Osteoblast (primary cell): ENCODE data around the gene EPHX1. TPM values are rescaled to one million over a fixed set of nuclear protein-coding genes. Genes with fewer than 3 reads are reported as not detected.

ENCODE experiments used
- DNase-seq: peaks from one replicate; pipeline ENCODE4 v3.0.0; 2011; ENCODE audit warnings: low spot score, mixed read lengths; ENCODE audit not compliant: insufficient read length; ENCODE audit errors: missing footprints
- H2AFZ ChIP-seq: 2 replicates; pipeline ENCODE4 v1.6.0; 2011; ENCODE audit warnings: mild to moderate bottlenecking, low read length
- H3K27ac ChIP-seq: 2 replicates; pipeline ENCODE4 v1.5.1; 2011; ENCODE audit warnings: mild to moderate bottlenecking, low read depth, low read length, moderate library complexity
- H3K27me3 ChIP-seq: 2 replicates; pipeline ENCODE4 v1.6.0; 2012; ENCODE audit warnings: mild to moderate bottlenecking, control low read depth, inconsistent platforms, low read length, moderate library complexity; ENCODE audit not compliant: insufficient read depth
- H3K36me3 ChIP-seq: 2 replicates; pipeline ENCODE4 v1.5.1; 2011; ENCODE audit warnings: mild to moderate bottlenecking, low read length, control low read depth, moderate library complexity; ENCODE audit not compliant: insufficient read depth
- H3K4me1 ChIP-seq: 2 replicates; pipeline ENCODE4 v1.5.1; 2011; ENCODE audit warnings: mild to moderate bottlenecking, low read length, control low read depth, moderate library complexity; ENCODE audit not compliant: insufficient read depth
- H3K4me2 ChIP-seq: 2 replicates; pipeline ENCODE4 v1.6.0; 2011; ENCODE audit warnings: mild to moderate bottlenecking, low read length; ENCODE audit not compliant: insufficient read depth
- H3K4me3 ChIP-seq: fragments of 200-600 bp; sonication (generic); 3 replicates; pipeline ENCODE4 v1.5.1; 2012; ENCODE audit warnings: mild to moderate bottlenecking, low read length, inconsistent platforms; ENCODE audit not compliant: insufficient read depth
- H3K79me2 ChIP-seq: 2 replicates; pipeline ENCODE4 v1.6.0; 2012; ENCODE audit warnings: mild to moderate bottlenecking, low read length, control low read depth, inconsistent platforms; ENCODE audit not compliant: insufficient read depth
- H3K9me3 ChIP-seq: 2 replicates; pipeline ENCODE4 v1.5.1; 2011; ENCODE audit warnings: low read depth, low read length, control low read depth
- H4K20me1 ChIP-seq: 2 replicates; pipeline ENCODE4 v1.6.0; 2012; ENCODE audit warnings: mild to moderate bottlenecking, low read length, control low read depth; ENCODE audit not compliant: insufficient read depth
- CTCF ChIP-seq: IDR thresholded peaks from 2 replicates; pipeline ENCODE4 v1.5.1; 2011; ENCODE audit warnings: mild to moderate bottlenecking, low read depth, low read length, moderate library complexity; ENCODE audit errors: extremely low read depth
- total RNA-seq: library from RNA; depleted of rRNA; stranded (reverse); fragments of >200 nt; gene quantifications from 2 replicates; pipeline ENCODE4 v1.2.3, GENCODE V29; 2012

Gene EPHX1
- total RNA-seq, 1 donor = 67.0 TPM

- DNase-seq = peak; percentile 70
- H3K27ac ChIP-seq = no peak overlapping the region
- H3K9me3 ChIP-seq = no peaks in the 10 kb centered on the region
- H3K36me3 ChIP-seq = no peaks in the 10 kb centered on the region
- H3K27me3 ChIP-seq = no peaks in the 10 kb centered on the region
- no peaks in the 10 kb centered on the region for H3K79me2 ChIP-seq
- H3K4me2 ChIP-seq = peak overlapping the region; percentile 34
- TF ChIP-seq CTCF = no peak
- H4K20me1 ChIP-seq = no peaks in the 10 kb centered on the region
- H3K4me1 ChIP-seq = peaks cover 11% of the 10 kb centered on the region
- no peak overlapping the region for H3K4me3 ChIP-seq
- no peak overlapping the region for H2AFZ ChIP-seq
Measured at GRCh38 chr1:225825607-225826007, 15.7 kb downstream of the EPHX1 start.

DNA sequence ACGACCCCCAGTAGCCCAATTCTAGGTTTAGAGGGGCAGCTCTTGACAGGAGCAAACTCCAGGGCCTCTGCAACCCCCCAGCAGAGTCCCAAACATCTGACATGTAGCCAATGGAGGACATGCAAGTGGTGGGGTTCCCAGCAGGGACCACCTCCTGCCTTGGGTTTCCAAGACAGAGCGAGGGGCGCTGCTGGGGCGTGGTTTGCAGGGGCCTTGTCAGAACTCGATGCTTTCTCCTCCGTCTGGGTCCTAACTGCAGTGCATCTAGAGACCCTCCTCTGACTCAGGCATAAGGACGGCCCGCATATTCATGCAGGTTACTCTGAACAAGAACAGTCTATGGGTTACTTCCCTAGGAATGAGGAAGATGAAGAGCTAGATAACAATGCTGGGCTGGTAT is 17.2 kb downstream of the EPHX1 start:
- Histone ChIP-seq H4K20me1 (no peaks in the 10 kb centered on the region), H3K4me2 (no peak overlapping the region), H3K4me3 (no peak overlapping the region), H3K79me2 (no peaks in the 10 kb centered on the region), H3K36me3 (peaks cover 7% of the 10 kb centered on the region), H2AFZ (no peak overlapping the region), H3K9me3 (no peaks in the 10 kb centered on the region), H3K27ac (no peak overlapping the region), H3K4me1 (peaks cover 11% of the 10 kb centered on the region), H3K27me3 (no peaks in the 10 kb centered on the region)
- DNase-seq = no peak
- TF ChIP-seq CTCF = no peak

DNA sequence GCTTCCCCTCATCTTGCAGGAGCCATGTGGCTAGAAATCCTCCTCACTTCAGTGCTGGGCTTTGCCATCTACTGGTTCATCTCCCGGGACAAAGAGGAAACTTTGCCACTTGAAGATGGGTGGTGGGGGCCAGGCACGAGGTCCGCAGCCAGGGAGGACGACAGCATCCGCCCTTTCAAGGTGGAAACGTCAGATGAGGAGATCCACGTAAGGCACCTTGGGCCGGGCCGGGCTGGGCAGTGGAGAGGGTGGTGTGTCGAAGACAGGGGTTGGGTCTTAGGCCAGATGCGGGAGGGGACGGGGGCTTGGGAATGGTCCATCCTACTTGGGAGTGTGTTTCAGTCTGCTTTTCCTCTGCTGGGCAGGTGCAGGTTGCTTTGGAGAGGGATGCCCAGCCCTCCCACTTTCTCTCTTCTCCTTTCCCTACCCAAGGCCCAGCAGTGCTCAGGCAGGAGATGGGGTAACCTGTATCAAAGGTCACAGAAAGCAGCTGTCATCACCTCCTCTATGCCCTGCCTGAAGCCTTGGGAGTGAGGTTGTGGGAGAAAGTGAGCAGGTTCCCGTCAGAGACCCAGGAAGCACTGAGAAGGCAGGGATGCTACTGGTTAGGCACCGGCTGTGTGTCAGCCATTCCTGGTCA is 18.9 kb downstream of the EPHX1 start:
- Histone ChIP-seq H3K27ac (no peak overlapping the region), H3K79me2 (no peaks in the 10 kb centered on the region), H3K9me3 (no peaks in the 10 kb centered on the region), H3K27me3 (no peaks in the 10 kb centered on the region), H3K4me3 (no peak overlapping the region), H2AFZ (no peak overlapping the region), H3K36me3 (peaks cover 17% of the 10 kb centered on the region), H3K4me1 (peaks cover 11% of the 10 kb centered on the region), H4K20me1 (no peaks in the 10 kb centered on the region), H3K4me2 (no peak overlapping the region)
- DNase-seq = peak; percentile 23
- TF ChIP-seq CTCF = no peak

DNA sequence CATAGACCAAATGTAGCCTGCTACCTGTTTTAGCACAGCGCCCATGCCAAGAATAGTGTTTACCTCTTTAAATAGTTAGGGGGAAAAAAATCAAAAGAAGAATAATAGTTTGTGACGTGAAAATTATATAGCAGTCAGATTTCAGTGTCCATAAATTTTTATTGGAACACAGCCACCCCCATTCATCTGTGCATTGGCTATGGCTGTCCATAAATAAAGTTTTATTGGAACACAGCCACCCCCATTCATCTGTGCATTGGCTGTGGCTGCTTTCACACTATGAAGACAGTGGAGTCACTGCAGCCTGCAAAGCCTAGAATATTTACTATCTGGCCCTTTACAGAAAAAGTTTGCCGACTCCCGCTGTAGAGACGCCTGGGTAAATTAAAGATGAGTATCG is 20.9 kb downstream of the EPHX1 start:
- TF ChIP-seq CTCF = no peak
- Histone ChIP-seq H3K36me3 (peaks cover 17% of the 10 kb centered on the region), H3K9me3 (no peaks in the 10 kb centered on the region), H2AFZ (no peak overlapping the region), H3K4me2 (no peak overlapping the region), H3K27ac (no peak overlapping the region), H3K79me2 (no peaks in the 10 kb centered on the region), H3K27me3 (no peaks in the 10 kb centered on the region), H4K20me1 (peaks cover 3% of the 10 kb centered on the region), H3K4me3 (no peak overlapping the region), H3K4me1 (peaks cover 10% of the 10 kb centered on the region)
- DNase-seq = no peak
